DMS153 treated with DMSO at 0.1 percent for 48 hours (cell line): ENCODE results near the gene ST3GAL4.
A peak's percentile ranks its signal among the peaks of the same experiment; 100 is the strongest.
"Not testable (repeated sequence)": the region's sequence is repeated elsewhere in the genome, so short reads cannot be mapped to it uniquely, and the experiment has no call there.

Experiments
- DNase-seq: peaks from one replicate; lab custom pipeline; 2025; ENCODE audit not compliant: unreplicated experiment; lab: John Stamatoyannopoulos, UW

ST3GAL4 gene, protein sequence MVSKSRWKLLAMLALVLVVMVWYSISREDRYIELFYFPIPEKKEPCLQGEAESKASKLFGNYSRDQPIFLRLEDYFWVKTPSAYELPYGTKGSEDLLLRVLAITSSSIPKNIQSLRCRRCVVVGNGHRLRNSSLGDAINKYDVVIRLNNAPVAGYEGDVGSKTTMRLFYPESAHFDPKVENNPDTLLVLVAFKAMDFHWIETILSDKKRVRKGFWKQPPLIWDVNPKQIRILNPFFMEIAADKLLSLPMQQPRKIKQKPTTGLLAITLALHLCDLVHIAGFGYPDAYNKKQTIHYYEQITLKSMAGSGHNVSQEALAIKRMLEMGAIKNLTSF

GRCh38 chr11:126355324-126355925, at the start of gene ST3GAL4:
Gene ST3GAL4, plus strand, starts transcription at chr11:126355686. Its CDS starts 50,470 bp downstream, at chr11:126406156.
- no peak for DNase-seq

- DNase-seq = no peak
Observed at GRCh38 chr11:126305699-126306098, 49.8 kb upstream of the ST3GAL4 start.

DNA sequence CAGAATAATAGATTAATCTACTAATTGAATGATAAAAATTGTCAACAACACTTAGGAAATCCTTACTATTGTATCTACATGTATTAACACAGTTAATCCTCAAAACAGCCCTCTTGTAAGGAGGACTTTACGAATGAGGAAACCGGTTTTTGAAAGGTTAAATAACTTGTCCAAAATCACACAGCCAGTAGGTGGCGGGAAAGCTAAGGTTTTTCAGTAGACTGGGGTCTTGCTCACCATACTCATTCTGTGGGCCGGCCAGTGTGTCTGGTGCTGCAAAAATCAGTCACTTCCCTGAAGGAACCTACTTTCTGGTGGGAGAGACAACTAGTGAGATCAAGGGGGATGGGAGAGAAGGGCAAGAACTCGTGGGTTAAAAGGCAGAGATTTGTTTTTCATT, 47.8 kb upstream of the ST3GAL4 start:
- no peak for DNase-seq

GRCh38 chr11:126308271-126308671, 47.2 kb upstream of the ST3GAL4 start:
- DNase-seq = no peak

- not testable (repeated sequence) for DNase-seq
Observed at GRCh38 chr11:126308771-126309170, 46.7 kb upstream of the ST3GAL4 start.

GRCh38 chr11:126310200-126310991, 45.1 kb upstream of the ST3GAL4 start:
- DNase-seq = peak; percentile 44

DNA sequence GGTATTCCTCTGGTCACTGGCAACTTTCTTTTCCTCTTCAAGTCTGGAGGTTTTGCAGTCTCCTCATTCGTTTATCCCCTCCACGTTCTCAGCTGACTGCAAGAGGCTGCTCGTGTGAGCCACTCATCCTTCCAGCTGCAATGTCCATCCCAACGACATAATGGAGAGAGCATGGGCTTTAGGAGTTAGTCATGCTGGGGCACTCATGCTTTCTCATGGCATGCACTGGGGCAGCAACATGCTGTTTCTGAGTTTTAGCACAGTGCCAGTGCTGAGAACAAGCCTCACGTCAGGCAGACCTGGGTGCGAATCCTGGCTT, 44.5 kb upstream of the ST3GAL4 start:
- no peak for DNase-seq

DNA sequence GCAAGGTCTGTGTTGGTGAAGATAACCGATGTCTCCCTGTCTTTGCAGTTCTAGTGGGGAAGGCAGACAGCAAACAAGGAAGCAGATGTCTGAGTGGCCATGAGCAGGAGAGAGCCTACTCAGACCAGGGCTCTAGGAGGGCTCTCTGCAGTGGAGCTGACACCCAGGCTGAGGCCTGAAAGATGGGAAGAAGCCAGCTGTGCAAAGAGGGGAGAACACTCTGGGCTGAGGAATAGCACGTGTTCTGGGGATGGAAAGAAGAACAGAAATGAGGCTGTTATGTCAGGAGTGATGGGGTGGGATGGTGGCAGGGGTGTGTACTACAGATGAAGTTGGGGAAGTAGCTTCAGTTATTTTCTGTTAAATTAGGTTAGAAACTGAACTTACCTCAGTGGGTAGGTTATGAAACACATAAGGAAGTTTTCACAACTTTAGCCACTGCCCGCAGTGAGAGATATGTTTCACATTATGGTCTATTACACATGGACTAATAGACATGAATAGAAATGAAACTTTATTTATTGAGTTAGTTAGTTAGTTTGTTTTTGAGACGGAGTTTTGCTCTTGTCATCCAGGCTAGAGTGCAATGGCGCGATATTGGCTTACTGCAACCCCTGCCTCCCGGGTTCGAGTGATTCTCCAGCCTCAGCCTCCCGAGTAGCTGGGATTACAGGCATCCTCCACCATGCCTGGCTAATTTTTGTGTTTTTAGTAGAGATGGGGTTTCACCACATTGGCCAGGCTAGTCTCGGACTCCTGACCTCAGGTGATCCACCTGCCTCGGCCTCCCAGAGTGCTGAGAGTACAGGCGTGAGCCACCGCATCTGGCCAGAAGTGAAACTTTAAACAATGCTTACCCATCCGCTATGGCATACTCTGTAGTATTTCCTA, 43.8 kb upstream of the ST3GAL4 start:
- DNase-seq = no peak

DNA sequence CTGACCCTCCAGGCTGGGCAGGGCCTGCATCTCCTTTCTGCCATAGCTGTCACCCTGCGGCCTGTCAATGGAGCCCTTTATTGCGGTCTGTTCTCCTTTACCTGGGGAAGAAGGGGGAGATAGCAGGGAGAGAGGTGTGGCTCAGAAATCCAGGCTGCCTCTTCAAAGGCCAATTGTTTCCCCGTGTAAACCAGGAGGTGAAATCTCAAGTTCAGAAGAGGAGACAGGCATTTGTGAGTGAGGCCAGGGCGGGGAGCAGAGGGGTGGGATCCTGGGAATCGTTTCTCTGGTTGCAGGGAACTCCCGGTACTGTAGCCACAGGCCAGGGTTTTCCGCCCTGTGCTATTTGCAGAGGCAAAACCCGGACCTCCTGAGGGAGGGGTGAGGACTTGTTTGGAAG, 42.5 kb upstream of the ST3GAL4 start:
- no peak for DNase-seq

DNA sequence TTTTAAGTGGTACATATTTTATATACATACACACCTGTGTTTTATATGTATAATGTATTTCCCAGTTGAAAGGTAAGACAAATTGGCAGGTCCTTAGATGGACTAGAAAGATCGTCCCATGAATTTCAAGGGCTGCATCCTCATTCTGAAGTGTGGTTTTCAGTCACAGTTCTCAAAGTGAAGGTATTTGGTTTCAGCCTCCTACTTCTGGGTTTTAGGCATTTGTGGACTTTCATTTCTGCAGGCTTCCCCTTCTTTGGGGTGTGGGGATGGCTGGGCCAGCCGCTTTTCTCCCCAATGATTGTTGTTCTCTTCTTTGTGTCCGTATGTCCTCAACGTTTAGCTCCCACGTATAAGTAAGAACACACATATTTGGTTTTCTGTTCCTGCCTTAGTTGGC, 41.7 kb upstream of the ST3GAL4 start:
- DNase-seq = no peak

GRCh38 chr11:126317432-126317755, 38.1 kb upstream of the ST3GAL4 start:
- no peak for DNase-seq

GRCh38 chr11:126317756-126318573, 37.5 kb upstream of the ST3GAL4 start:
- no peak for DNase-seq

DNA sequence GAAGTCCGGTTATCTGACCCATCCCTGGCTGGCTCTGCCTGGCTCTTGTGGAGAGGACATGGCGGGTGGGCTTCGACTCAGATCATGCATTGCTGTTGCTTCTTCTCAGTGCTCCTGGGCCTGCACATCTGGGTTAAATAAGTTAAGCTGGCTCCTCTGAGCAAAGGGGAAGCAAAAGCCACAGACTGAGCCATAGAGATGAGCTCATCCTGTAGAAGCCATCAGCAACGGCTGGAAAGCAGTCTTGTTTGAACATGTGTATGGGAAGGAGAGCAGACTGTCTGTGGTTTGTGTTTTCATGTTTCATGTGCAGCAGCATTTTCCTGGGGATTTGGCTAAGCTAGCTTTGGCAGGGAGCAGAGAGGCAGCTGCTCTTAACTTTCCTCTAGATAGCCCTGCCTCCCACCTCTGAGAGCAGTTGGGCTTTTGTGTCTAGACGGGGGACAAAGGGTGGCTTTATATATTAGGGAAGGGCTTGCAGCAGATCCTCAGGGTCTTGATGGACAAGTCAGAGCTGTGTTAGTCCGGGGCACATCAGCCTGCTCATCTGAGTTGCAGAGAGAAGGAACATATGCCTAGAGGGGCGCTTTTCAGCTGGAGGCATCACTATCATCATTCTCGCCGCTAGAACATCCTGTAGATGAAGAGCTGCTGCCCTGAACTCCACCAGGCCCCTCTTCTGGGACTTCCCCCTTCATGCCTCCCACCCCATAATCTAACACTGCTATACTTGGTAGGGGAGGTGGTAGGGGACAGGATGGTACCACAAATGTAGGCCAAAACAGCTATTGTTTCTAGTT, 36.7 kb upstream of the ST3GAL4 start:
- no peak for DNase-seq

DNA sequence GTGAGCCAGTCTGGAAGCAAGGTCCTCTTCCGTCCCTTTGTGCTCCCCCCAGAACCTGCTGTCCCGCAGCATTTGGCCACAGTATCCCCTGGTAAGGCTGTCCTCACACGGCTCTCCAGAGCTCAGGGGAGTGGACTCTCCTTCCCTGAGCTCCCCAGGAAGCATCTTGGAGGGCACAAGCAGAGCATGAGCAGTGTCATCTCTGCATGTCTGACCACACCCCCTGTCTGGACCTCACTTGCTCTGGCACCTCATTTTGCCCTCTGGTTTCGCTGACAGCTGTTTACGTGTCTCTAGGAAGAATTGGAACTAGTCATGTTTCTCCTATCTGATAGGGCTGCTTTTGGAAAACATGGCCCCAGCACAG, 36.1 kb upstream of the ST3GAL4 start:
- no peak for DNase-seq

- DNase-seq = no peak
Observed at GRCh38 chr11:126322996-126323395, 32.5 kb upstream of the ST3GAL4 start.

DNA sequence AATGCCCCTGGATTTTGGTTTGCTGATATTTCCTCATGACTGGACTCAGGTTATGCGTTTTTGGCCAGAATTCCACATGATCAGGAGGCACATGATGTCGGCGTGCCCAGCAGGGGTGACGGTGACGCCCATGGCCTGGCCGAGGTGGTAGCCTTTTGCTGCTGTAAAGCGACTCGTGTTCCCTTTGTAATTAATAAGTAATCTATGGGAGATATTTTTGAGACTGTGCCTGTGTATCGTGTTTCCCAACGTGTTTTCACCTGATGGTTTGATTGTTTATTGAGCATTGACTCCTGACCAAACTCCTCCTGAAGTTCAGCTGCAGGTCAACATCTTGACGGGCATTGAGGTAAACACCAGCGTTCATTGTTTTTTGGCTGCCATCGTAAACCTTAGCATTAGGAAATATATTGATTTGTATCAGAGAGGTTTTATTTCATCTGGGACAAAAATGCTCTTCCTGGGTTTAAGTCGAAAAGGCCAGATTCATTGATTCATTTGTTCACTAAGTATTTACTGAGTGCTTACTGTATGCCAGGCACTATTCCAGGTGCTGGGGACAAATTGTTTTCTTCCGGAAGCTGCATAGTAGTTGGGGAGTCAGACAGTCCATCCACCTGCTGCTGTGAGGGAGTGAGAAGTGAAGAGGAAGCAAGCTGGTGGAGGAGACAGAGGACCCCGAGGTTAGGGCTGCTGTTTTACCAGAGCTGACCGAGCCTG, 28.0 kb upstream of the ST3GAL4 start:
- no peak for DNase-seq

DNA sequence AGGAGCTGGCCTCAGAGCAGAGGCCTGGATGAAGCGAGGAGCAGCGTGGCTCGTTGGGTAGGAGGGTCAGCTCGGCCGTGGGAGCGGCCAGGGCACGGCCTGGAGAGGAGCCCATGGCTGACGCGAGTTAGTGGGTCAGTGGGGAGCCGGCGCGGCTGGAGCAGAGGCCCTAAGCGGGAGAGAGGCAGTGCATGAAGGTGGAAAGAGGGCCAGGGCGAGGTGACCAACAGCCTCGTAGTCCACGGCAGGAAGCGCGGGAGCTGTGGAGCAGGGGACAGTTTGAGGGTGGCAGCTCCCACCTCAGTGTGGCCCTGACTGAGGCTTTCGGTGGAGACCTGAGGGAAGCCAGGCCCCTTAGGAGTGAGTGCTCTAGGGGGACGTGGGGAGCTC, 27.5 kb upstream of the ST3GAL4 start:
- no peak for DNase-seq

DNA sequence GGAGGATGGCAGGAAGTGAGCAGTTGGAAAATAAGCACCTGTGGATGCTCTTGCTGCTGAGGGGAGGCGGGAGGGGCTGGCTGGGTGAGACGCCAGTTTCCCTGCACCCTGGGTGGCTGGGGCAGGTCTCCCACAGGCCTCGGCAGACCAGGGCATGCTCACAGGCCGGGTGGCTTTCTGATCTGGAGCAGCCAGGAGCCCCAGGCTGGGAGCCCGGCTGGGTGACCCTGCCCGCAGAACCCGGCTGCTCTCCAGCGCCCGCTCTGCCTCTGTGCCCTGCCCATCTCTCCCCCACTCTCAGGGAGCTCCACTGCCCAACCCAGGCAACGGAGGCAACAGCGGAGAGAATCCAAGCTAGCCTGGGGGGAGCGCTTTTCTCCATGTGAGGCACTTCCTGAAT, 27.0 kb upstream of the ST3GAL4 start:
- peak; percentile 3 for DNase-seq
